Brain microvascular endothelial cell (primary cell): Measurements from ENCODE around the gene CNTD1.

Experiments used
- DNase-seq: peaks from one replicate; pipeline ENCODE4 v3.0.0-alpha.2; 2020
- H3K27ac ChIP-seq: fragments of 250-450 bp; sonication (Bioruptor Pico); 2 replicates; pipeline ENCODE4 v1.5.1; 2020; ENCODE audit warnings: mild to moderate bottlenecking, moderate library complexity
- H3K27me3 ChIP-seq: fragments of 250-450 bp; sonication (Bioruptor Pico); replicated peaks from 2 replicates; pipeline ENCODE4 v1.5.1; 2020; ENCODE audit warnings: mild to moderate bottlenecking
- H3K36me3 ChIP-seq: fragments of 250-450 bp; sonication (Bioruptor Pico); replicated peaks from 2 replicates; pipeline ENCODE4 v1.5.1; 2020; ENCODE audit warnings: mild to moderate bottlenecking
- H3K4me3 ChIP-seq: 2 replicates; pipeline ENCODE4 v1.5.1; 2011; ENCODE audit warnings: low read depth, mild to moderate bottlenecking, control low read depth, low read length, moderate library complexity
- CTCF ChIP-seq: IDR thresholded peaks from 2 replicates; pipeline ENCODE4 v1.5.1; 2011; ENCODE audit warnings: low read depth, mild to moderate bottlenecking, moderate library complexity, low read length, control low read depth, inconsistent platforms; ENCODE audit errors: missing control alignments
- in situ Hi-C: cut with HindIII; loops from 2 replicates; pipeline ENCODE4 v1.10.0; 2017; ENCODE audit warnings: low sequenced_read_pairs, low pct_ligation_motif_present

The CNTD1 gene

DNA sequence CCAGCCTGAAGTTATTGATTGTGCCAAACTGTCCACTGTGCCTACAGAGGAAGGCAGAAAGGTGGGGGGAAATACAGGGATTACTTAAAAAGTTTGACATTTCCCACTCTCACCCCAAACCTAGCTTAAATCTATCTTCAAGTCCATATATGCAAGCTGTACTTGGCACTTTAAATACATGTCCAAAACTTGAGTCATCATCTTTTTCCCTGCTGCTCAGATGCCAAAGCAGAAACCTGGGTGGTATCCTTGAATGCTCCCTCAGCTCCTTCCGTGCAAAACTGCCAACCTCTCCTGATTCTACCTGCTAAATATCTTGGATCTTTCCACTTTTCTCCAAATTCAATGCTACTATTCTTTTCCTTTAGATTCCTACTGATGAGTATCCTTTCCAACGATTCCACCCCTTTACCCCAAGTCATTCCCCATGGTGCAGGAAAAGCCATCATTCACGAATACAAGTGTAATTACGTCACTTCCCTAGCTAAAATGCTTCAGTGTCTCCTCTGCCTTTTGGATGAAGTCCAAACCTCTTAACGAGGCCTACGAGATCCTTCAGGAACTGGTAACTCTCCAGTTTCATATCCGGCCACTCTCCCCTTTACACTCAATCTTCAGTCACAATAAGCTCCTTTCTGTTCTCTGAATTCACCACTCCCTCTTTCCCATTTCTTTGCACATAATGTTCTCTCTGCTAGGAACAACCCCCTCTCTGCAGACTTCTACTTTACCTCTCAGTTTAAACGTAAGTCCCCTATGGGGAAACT, 16.2 kb downstream of the CNTD1 start:
- Histone ChIP-seq H3K27me3 (no peaks in the 10 kb centered on the region), H3K4me3 (no peak overlapping the region), H3K36me3 (peaks cover 73% of the 10 kb centered on the region), H3K27ac (no peak overlapping the region)
- no peak for DNase-seq
- in situ Hi-C loops, result no loop called here
- TF ChIP-seq CTCF, result no peak

DNA sequence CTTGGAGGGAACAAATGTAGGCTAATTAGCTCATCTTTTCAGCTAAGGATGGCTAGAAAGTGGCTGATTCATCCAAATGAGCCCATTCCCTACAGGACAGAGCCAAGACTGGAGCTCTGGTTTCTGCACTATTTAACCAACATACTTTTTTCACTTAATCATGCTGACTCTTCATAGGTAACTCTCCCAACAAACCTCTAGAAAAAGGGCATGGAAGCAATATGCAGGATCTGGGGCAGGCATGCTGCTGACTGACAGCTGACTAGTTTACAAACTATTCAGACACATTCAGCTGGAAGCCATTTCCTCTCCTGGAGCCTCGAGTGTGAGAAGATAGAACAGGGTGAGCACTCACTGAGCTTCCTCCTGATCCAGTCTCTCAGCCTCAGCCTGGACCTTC, 19.2 kb downstream of the CNTD1 start:
- H3K27ac ChIP-seq, result peak overlapping the region; percentile 58
- no peak for TF ChIP-seq CTCF
- no peaks in the 10 kb centered on the region for H3K27me3 ChIP-seq
- no peak overlapping the region for H3K4me3 ChIP-seq
- peaks cover 70% of the 10 kb centered on the region for H3K36me3 ChIP-seq
- peak; percentile 45 for DNase-seq
- in situ Hi-C loops, result no loop called here

- Histone ChIP-seq H3K4me3 (no peak overlapping the region), H3K27ac (peak overlapping the region; percentile 58)
These were observed 19.7 kb downstream of the CNTD1 start for GRCh38 chr17:42818379-42818778.

DNA sequence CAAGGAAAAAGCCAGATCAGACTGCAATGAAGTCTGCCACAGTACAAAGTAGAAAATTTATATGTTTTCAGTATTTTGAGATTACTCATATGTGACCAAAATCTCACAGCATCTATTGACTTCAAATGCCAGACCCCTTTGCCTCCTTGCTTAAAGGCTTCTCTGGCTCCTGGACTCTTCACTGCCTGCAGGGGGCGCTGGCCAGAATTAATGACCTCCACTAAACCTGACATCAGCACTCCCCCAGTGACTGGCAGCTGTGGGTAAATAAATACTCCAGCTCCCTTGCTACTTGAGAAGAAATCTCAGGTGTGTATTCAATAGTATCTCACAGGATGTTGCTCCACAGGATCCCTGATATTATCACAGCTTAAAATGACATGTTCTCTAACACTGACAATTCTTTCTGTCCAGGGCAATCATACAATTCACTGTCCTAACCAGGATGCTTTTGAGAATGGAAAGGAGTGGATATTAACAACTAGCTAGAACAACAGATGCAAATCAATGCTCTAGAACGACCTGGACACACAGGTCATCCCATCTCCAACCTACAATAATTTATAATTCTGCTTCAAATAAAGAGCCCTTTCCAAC, 21.4 kb downstream of the CNTD1 start:
- H3K27me3 ChIP-seq, result no peaks in the 10 kb centered on the region
- H3K36me3 ChIP-seq, result peaks cover 49% of the 10 kb centered on the region
- H3K27ac ChIP-seq, result no peak overlapping the region
- peak; percentile 61 for DNase-seq
- TF ChIP-seq CTCF, result peak; percentile 89
- in situ Hi-C loops, result no loop called here
- H3K4me3 ChIP-seq, result no peak overlapping the region

More at GRCh38 chr17:42818379-42818778, 19.7 kb downstream of the CNTD1 start:
- H3K36me3 ChIP-seq, result peaks cover 66% of the 10 kb centered on the region
- DNase-seq, result no peak
- no peak for TF ChIP-seq CTCF
- in situ Hi-C loops, result no loop called here
- no peaks in the 10 kb centered on the region for H3K27me3 ChIP-seq

DNA sequence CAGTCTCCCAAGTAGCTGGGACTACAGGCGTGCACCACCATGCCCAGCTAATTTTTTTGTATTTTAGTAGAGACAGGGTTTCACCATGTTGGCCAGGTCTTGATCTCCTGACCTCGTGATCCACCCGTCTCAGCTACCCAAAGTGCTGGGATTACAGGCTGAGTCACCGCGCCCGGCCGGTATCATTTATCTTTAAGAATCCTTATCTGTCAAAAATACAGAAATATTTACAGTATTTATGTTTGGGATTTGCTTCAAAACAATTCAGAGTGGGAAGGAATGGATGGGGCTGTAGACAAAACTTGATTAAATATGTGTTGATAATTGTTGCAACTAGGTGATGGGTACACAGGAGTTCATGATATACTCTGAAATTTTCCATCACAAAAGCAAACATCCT, 22.5 kb downstream of the CNTD1 start:
- peaks cover 38% of the 10 kb centered on the region for H3K36me3 ChIP-seq
- no peak overlapping the region for H3K4me3 ChIP-seq
- no peak for DNase-seq
- no peaks in the 10 kb centered on the region for H3K27me3 ChIP-seq
- TF ChIP-seq CTCF, result no peak
- H3K27ac ChIP-seq, result no peak overlapping the region
- in situ Hi-C loops, result no loop called here
